Activated CD8-positive, alpha-beta memory T cell treated with anti-CD3 and anti-CD28 coated beads, Interleukin-2, amount 50 U/mL, for 24 hours (primary cell): ENCODE measurements around the gene PLEKHO2.
A peak's percentile ranks its signal among the peaks of the same experiment; 100 is the strongest.

Experiments used
- DNase-seq: peaks from one replicate; pipeline ENCODE4 v3.0.0-alpha.2; 2020; ENCODE audit errors: extremely low read depth

PLEKHO2 gene

GRCh38 chr15:64825431-64826294, 16.1 kb upstream of the PLEKHO2 start, which contains the start of gene PIF1:
Gene PIF1 (minus strand): TSS chr15:64825647. CDS start chr15:64824335, 1,312 bp downstream.
- DNase-seq = peak; percentile 79

- DNase-seq = no peak
Observed at GRCh38 chr15:64828985-64829384, 12.7 kb upstream of the PLEKHO2 start.

GRCh38 chr15:64833690-64834089, 8.0 kb upstream of the PLEKHO2 start:
- DNase-seq = no peak

GRCh38 chr15:64836023-64836536, 5.6 kb upstream of the PLEKHO2 start:
- no peak for DNase-seq

DNA sequence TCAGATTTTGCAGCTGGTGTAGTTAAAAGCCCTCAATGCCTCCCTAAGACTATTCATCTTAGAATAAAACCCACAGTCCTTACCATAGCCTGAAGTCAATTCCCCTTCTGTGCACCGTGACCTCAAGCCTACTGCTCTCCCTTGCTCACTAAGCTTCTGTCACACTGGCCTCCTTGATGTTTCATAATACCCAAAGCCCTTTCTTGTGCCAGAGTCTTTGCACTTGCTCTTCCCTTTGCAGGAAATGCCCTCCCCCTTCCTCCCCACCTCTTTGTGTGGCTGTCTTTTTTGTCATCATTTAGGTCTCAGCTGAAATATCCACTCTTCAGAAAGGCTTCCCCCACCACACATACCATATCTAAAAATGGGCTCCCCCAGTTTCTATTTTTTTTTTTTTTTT, 4.2 kb upstream of the PLEKHO2 start:
- no peak for DNase-seq

GRCh38 chr15:64841060-64841343, 713 bp upstream of the PLEKHO2 start:
- no peak for DNase-seq

DNA sequence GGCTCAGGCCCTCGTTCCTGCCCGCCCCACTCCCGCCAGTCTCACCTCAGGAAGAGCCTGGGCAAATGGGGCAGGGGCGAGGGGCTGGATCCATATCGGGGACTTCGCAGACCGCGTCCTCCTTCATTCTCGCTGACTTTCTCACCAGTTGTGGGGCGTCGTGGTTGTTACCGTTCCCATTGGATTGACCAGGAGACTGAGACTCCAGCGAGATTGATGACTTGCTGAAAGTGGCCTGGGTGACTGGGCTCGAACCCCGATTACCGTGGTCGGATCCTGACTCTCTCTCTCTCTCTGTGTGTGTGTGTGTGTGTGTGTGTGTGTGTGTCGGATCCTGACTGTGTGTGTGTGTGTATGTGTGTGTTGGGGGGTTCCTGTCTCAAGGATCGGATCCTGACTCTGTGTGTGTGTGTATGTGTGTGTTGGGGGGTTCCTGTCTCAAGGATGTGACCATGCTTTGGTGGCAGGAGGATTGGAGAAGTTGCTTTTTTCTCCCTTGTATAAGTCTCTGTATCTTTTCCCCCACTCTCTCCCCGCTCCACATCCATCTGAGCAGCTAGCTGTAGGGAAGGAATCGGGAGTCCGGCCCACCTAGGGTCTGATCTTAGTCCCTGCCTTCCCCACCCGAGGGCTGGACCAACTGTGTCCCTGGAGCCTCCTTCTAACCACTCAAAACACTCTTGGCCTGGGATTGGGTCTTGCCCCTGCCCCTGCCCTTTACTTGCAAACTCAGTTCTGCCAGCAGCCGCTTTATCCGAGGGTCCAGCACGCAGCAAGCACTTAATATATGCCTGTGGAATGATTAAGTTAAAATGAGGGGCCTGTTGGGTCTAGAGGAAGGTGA, 603 bp downstream of the PLEKHO2 start:
- no peak for DNase-seq

DNA sequence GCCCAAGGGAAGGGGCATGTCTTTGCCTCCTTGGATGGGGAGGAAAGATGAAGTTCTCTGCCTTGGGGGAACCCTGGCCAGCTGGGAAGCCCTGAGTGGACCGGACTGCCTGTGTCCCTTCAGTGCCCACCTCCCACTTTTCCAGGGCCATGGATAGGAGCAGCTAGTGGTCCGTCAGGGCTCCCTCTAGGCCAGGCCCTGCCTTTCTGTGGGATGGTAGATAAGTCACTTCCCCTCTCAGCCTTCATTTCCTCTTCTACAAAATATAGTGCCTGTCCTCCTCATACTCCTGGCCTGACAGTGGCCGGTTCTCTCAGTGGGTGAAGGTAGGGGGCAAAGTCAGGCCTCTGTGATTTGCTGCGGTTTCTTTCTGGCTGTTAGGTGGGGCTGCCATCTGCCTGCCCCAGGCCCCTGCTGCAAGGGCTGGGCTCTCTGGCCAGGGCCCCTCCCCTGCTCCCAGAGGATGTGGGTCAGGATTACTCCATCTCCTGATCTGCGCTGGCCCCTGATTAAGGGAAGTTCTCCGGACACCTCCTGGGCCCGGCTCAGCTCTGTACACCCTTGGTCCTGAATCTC, 1.4 kb downstream of the PLEKHO2 start:
- no peak for DNase-seq

DNA sequence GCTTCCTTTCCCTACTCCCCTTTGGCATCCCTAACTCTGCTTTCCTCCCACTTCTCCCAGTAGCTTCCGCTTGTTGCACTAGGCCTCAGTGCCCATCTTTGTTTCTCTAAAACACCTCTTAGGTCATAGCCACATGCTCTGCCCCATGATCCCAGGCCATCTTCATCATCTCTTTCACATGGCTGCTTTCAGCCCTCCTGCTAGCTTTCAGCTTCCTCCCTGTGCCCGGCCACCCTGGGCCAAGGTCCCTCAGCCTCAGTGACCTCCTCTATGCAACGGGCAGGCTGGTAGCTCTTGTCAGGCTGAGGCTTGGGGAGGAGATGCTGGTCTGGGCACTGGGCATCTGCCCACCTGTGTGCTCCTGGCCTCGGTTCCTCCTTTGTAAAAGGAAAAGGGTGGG, 2.3 kb downstream of the PLEKHO2 start:
- no peak for DNase-seq

DNA sequence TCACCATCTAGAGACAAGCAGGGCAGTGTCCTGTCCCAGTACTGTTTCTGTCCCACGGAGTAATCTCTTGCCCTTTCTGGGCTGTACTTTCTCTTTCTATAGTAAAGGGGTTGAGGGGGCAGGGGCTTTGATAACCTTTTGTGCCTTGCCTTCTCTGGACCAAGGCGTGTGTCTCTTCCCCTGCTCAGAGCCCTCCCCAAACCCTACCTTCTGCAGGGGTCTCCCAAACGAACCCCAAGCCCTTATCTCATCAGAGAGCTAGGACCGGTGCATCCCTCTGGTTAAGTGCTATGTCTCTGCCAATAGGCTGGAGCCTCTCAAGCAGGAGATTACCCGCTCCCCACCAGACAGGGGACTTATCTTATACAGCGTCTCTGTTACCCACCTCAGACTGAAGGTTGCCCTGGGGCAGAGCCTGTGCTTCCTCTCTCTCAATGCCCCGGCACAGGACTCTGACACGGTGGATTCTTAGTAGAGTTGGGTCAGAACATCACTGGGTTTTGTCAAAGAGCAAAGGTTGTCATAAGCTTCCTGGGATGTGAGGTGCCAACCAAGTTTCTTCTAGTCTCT, 2.9 kb downstream of the PLEKHO2 start:
- no peak for DNase-seq

- no peak for DNase-seq
Observed at GRCh38 chr15:64845183-64845611, 3.5 kb downstream of the PLEKHO2 start.

DNA sequence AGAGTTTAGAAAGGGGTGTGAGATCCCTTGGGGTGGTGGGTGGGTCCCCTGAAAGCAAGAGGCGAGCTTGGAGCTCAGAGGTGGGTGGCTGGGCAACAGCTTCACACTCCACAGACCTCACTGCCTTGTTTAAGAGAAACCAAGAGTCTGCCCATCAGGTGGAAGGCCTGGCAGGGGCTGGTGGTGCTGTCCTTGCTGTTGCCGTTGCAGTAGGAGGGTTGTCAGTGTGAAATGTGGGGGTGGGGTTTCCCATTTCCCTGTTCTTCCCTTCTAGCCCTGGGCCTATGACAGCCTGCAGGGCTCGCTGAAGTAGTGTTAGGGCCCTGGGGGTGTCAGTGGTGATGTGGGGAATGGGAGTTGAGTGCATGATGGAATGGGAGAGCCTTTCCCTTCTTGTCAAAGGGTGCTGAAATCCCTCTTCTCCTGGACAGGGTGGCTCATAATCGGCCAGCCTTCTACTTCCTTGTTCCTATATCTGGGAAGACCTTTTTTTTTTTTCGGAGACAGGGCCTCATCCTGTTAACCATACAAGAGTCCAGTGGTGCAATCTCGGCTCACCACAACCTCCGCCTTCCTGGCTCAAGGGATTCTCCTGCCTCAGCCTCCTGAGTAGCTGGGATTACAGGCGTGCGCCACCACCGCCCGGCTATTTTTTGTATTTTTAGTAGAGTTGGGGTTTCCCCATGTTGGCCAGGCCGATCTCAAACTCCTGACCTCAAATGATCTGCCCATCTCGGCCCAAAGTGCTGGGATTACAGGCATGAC, 4.3 kb downstream of the PLEKHO2 start:
- no peak for DNase-seq

- no peak for DNase-seq
Observed at GRCh38 chr15:64847016-64847415, 5.3 kb downstream of the PLEKHO2 start.

DNA sequence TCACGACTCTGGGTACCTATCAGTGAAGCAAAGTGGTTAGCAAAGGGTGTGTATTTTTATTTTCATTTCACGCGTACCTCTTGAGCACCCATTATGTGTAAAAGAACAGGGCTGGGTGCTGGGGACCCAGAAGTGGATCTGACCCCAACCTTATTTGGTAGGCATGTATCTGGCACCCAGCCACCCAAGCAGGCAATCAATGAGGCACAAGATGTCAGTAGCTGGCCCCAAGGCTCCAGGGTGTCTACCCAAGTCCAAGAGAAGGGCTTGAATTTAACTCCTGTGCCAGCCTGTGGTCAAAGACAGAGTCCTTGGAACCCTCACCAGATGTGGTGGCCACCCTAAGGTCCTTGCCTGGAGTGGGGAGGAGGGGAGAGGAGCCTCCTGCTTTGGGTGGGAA, 5.7 kb downstream of the PLEKHO2 start:
- DNase-seq = no peak

GRCh38 chr15:64847876-64848716, 6.4 kb downstream of the PLEKHO2 start:
- DNase-seq = no peak

DNA sequence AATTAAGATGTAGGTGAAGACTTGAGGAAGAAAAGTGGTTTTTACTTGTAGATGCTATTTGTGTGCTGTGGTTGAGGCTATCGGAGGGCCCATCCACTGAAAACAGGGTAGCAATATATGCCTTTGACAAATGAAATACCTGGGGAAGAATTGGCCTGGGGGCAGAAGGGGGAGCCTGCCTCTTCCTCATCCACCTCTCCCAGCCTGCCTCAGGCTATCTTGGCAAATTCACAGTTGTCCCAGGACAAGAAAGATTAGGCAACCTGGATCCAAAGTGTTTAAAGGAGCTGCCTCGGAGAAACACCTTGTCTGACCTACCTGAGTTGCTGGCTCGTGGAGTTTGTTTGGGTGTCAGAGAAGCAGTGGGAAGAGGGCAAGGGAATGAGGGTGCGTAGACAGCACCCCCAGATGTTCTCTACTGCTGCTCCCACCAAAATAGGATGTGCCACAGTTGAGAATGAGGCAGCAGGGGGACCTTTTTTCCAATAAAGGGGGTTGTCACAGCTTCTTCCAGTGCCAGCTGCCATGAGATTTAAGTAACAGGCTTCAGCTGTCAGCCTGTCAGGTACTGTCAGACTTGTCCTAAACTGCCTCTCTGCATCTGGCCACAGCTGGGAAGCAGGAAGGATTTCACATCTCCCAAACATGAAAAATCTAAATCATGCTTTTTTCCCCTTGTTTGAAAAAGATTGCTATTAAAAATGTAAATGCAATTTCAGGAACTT, 9.2 kb downstream of the PLEKHO2 start:
- DNase-seq = no peak

- DNase-seq = no peak
Observed at GRCh38 chr15:64851503-64851840, 9.8 kb downstream of the PLEKHO2 start.

DNA sequence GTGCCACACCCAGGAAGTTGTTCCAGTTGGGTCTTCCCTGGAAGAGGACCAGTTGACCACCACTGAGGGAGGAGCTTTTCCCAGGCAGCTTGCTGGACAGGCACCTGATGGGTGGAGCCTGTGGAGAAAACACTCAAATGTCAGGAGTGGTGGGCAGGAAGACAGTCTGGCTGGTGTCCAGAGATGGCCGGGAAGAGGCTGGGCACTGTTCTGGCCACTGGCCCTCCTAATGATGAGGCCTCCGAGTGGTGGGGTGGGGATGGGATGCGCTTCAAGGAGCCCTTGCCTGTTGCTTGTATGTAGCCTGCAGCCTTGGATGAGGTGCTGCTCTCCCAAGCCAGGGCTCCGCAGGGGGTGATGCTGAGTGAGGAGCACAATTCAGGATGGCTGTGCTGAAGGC, 12.3 kb downstream of the PLEKHO2 start:
- no peak for DNase-seq

DNA sequence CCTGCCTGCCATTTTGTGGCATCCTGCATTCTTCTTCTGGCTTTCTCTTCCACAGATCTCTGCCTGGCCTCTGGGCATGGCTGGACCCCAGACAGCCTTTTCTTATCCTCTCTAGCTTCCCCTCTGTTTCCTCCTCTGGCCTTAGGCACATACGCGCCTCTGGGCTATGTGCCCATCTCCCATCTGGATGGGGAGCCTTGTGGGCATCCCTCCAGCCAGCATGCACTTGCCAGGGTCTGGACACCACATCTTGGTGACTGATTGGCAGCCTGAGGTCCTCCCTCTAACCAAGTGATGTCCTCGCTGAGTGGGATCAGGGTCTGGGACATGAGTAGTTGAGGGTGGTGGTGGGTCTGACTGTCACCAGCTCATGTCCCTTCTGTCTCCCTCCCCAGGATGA, 12.8 kb downstream of the PLEKHO2 start:
- no peak for DNase-seq
